Measurements from ENCODE around the gene PANX1. TPM values are rescaled to one million over a fixed set of nuclear protein-coding genes. Genes with fewer than 3 reads are reported as not detected.

PANX1 gene
- total RNA-seq, 1 experiment from 2014 or later = 22.9 TPM

DNA sequence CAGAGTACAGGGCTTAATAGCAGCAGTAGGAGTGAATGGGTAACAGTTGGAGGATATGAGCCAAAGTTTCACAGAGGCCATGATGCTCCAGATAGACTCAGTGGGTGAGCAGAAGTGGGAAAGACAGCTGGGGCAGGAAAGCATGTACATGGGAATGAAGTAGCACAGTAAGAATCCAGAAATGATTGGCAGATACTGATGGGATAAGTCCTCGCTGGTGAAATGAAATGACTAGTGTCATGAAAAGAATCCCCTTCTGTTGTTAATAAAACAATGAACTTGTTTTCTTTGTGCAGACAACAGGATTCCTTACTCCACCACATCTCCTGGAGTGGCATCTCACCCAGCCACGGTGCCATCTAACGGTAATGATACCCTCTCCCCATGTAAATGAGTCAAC lies 17.4 kb upstream of the PANX1 start (continued):
- TF ChIP-seq, protein P1, sequence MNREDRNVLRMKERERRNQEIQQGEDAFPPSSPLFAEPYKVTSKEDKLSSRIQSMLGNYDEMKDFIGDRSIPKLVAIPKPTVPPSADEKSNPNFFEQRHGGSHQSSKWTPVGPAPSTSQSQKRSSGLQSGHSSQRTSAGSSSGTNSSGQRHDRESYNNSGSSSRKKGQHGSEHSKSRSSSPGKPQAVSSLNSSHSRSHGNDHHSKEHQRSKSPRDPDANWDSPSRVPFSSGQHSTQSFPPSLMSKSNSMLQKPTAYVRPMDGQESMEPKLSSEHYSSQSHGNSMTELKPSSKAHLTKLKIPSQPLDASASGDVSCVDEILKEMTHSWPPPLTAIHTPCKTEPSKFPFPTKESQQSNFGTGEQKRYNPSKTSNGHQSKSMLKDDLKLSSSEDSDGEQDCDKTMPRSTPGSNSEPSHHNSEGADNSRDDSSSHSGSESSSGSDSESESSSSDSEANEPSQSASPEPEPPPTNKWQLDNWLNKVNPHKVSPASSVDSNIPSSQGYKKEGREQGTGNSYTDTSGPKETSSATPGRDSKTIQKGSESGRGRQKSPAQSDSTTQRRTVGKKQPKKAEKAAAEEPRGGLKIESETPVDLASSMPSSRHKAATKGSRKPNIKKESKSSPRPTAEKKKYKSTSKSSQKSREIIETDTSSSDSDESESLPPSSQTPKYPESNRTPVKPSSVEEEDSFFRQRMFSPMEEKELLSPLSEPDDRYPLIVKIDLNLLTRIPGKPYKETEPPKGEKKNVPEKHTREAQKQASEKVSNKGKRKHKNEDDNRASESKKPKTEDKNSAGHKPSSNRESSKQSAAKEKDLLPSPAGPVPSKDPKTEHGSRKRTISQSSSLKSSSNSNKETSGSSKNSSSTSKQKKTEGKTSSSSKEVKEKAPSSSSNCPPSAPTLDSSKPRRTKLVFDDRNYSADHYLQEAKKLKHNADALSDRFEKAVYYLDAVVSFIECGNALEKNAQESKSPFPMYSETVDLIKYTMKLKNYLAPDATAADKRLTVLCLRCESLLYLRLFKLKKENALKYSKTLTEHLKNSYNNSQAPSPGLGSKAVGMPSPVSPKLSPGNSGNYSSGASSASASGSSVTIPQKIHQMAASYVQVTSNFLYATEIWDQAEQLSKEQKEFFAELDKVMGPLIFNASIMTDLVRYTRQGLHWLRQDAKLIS (CRISPR knock-in tag; IDR thresholded peaks at IDR 0.05; ENCODE audit: borderline replicate concordance) = no peak
- TF ChIP-seq TEAD1 (CRISPR knock-in tag; IDR thresholded peaks at IDR 0.05) = no peak
- TF ChIP-seq, protein P2, sequence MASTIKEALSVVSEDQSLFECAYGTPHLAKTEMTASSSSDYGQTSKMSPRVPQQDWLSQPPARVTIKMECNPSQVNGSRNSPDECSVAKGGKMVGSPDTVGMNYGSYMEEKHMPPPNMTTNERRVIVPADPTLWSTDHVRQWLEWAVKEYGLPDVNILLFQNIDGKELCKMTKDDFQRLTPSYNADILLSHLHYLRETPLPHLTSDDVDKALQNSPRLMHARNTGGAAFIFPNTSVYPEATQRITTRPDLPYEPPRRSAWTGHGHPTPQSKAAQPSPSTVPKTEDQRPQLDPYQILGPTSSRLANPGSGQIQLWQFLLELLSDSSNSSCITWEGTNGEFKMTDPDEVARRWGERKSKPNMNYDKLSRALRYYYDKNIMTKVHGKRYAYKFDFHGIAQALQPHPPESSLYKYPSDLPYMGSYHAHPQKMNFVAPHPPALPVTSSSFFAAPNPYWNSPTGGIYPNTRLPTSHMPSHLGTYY (CRISPR knock-in tag; IDR thresholded peaks at IDR 0.05) = no peak

DNA sequence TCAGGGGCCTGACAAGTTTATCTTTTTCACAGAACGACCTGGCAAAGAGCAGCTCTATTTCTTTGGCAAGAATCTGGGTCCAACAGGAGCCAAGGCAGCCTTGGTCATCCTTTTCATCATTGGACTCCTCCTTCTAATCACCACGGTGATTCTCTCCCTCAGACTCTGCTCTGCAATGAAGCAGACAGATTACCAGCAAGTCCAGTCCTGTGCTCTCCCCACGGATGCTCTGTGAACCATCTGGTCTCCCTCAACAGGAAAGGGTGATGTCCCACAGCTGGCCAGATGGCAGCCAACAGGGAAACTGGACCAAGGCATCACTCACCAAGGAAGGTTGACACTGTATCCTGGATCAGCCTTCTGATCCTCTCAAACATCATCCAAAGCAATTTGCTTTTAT lies 17.0 kb upstream of the PANX1 start:
- peaks cover 32% of the 10 kb centered on the region for H3K9me3 Mint-ChIP-seq
- peaks cover 32% of the 10 kb centered on the region for H3K4me1 Mint-ChIP-seq
- CTCF ChIA-PET = no interaction called here
- no peak overlapping the region for H3K4me3 Mint-ChIP-seq
- POLR2A ChIA-PET = no interaction called here
- peaks cover 19% of the 10 kb centered on the region for H3K36me3 Mint-ChIP-seq
- ATAC-seq (no peak), DNase-seq (ENCODE audit: low spot score) (no peak)
- no peaks in the 10 kb centered on the region for H3K27me3 Mint-ChIP-seq (ENCODE audit: low read depth)
- H3K27ac Mint-ChIP-seq = no peak overlapping the region
- TF ChIP-seq TCF7 (CRISPR knock-in tag; IDR thresholded peaks at IDR 0.05; ENCODE audit: low read depth) (no peak), CREM (CRISPR knock-in tag; IDR thresholded peaks at IDR 0.05) (no peak), ZNF121 (CRISPR knock-in tag; IDR thresholded peaks at IDR 0.05) (no peak), ZNF396 (CRISPR knock-in tag; IDR thresholded peaks at IDR 0.05; ENCODE audit: borderline replicate concordance) (no peak), NFYB (CRISPR knock-in tag; conservative IDR thresholded peaks at IDR 0.05; ENCODE audit: low read depth) (no peak), ZNF416 (CRISPR knock-in tag; IDR thresholded peaks at IDR 0.05) (no peak), GRHL2 (CRISPR knock-in tag; IDR thresholded peaks at IDR 0.05; ENCODE audit: insufficient replicate concordance, severe bottlenecking) (no peak), KAT7 (CRISPR knock-in tag; IDR thresholded peaks at IDR 0.05; ENCODE audit: borderline replicate concordance) (no peak), SOX15 (CRISPR knock-in tag; IDR thresholded peaks at IDR 0.05) (no peak), OVOL2 (CRISPR knock-in tag; IDR thresholded peaks at IDR 0.05; ENCODE audit: borderline replicate concordance) (no peak), JAZF1 (CRISPR knock-in tag; IDR thresholded peaks at IDR 0.05) (no peak)
- TF ChIP-seq, protein P3, sequence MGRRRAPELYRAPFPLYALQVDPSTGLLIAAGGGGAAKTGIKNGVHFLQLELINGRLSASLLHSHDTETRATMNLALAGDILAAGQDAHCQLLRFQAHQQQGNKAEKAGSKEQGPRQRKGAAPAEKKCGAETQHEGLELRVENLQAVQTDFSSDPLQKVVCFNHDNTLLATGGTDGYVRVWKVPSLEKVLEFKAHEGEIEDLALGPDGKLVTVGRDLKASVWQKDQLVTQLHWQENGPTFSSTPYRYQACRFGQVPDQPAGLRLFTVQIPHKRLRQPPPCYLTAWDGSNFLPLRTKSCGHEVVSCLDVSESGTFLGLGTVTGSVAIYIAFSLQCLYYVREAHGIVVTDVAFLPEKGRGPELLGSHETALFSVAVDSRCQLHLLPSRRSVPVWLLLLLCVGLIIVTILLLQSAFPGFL (CRISPR knock-in tag; IDR thresholded peaks at IDR 0.05; ENCODE audit: borderline replicate concordance) = no peak
- TF ChIP-seq, protein P4, sequence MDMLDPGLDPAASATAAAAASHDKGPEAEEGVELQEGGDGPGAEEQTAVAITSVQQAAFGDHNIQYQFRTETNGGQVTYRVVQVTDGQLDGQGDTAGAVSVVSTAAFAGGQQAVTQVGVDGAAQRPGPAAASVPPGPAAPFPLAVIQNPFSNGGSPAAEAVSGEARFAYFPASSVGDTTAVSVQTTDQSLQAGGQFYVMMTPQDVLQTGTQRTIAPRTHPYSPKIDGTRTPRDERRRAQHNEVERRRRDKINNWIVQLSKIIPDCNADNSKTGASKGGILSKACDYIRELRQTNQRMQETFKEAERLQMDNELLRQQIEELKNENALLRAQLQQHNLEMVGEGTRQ (CRISPR knock-in tag; IDR thresholded peaks at IDR 0.05) = no peak
- TF ChIP-seq, protein P5, sequence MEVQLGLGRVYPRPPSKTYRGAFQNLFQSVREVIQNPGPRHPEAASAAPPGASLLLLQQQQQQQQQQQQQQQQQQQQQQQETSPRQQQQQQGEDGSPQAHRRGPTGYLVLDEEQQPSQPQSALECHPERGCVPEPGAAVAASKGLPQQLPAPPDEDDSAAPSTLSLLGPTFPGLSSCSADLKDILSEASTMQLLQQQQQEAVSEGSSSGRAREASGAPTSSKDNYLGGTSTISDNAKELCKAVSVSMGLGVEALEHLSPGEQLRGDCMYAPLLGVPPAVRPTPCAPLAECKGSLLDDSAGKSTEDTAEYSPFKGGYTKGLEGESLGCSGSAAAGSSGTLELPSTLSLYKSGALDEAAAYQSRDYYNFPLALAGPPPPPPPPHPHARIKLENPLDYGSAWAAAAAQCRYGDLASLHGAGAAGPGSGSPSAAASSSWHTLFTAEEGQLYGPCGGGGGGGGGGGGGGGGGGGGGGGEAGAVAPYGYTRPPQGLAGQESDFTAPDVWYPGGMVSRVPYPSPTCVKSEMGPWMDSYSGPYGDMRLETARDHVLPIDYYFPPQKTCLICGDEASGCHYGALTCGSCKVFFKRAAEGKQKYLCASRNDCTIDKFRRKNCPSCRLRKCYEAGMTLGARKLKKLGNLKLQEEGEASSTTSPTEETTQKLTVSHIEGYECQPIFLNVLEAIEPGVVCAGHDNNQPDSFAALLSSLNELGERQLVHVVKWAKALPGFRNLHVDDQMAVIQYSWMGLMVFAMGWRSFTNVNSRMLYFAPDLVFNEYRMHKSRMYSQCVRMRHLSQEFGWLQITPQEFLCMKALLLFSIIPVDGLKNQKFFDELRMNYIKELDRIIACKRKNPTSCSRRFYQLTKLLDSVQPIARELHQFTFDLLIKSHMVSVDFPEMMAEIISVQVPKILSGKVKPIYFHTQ (CRISPR knock-in tag; IDR thresholded peaks at IDR 0.05) = no peak
- TF ChIP-seq, protein P6, sequence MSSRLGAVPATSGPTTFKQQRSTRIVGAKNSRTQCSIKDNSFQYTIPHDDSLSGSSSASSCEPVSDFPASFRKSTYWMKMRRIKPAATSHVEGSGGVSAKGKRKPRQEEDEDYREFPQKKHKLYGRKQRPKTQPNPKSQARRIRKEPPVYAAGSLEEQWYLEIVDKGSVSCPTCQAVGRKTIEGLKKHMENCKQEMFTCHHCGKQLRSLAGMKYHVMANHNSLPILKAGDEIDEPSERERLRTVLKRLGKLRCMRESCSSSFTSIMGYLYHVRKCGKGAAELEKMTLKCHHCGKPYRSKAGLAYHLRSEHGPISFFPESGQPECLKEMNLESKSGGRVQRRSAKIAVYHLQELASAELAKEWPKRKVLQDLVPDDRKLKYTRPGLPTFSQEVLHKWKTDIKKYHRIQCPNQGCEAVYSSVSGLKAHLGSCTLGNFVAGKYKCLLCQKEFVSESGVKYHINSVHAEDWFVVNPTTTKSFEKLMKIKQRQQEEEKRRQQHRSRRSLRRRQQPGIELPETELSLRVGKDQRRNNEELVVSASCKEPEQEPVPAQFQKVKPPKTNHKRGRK (CRISPR knock-in tag; IDR thresholded peaks at IDR 0.05; ENCODE audit: borderline replicate concordance) = no peak
- TF ChIP-seq, protein P7, sequence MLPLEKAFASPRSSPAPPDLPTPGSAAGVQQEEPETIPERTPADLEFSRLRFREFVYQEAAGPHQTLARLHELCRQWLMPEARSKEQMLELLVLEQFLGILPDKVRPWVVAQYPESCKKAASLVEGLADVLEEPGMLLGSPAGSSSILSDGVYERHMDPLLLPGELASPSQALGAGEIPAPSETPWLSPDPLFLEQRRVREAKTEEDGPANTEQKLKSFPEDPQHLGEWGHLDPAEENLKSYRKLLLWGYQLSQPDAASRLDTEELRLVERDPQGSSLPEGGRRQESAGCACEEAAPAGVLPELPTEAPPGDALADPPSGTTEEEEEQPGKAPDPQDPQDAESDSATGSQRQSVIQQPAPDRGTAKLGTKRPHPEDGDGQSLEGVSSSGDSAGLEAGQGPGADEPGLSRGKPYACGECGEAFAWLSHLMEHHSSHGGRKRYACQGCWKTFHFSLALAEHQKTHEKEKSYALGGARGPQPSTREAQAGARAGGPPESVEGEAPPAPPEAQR (CRISPR knock-in tag; IDR thresholded peaks at IDR 0.05) = no peak
- TF ChIP-seq, protein P8, sequence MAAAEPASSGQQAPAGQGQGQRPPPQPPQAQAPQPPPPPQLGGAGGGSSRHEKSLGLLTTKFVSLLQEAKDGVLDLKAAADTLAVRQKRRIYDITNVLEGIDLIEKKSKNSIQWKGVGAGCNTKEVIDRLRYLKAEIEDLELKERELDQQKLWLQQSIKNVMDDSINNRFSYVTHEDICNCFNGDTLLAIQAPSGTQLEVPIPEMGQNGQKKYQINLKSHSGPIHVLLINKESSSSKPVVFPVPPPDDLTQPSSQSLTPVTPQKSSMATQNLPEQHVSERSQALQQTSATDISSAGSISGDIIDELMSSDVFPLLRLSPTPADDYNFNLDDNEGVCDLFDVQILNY (CRISPR knock-in tag; IDR thresholded peaks at IDR 0.05) = no peak

Data from WTC11 (cell line).